OCI-LY1 (cell line): ENCODE data around the gene LPAR1.

Experiments used
- H2AFZ ChIP-seq: fragments of 200-600 bp; sonication (generic), shearing (Covaris generic); 2 replicates; pipeline ENCODE4 v1.6.0; 2014; ENCODE audit warnings: antibody characterized with exemption, mild to moderate bottlenecking, low read length
- H3F3A ChIP-seq: fragments of 200-600 bp; sonication (generic), shearing (Covaris generic); 2 replicates; pipeline ENCODE4 v1.6.0; 2014; ENCODE audit warnings: mild to moderate bottlenecking, antibody characterized with exemption, low read length, moderate library complexity; ENCODE audit not compliant: insufficient read depth
- H3K27ac ChIP-seq: fragments of 200-600 bp; sonication (generic); 2 replicates; pipeline ENCODE4 v1.5.1; 2014; ENCODE audit warnings: low read length, mixed run types, mild to moderate bottlenecking, low read depth; ENCODE audit not compliant: poor library complexity, severe bottlenecking
- H3K27me3 ChIP-seq: fragments of 200-600 bp; sonication (generic); 2 replicates; pipeline ENCODE4 v1.6.0; 2014; ENCODE audit warnings: antibody characterized with exemption, mild to moderate bottlenecking, low read length, moderate library complexity; ENCODE audit not compliant: insufficient read depth
- H3K36me3 ChIP-seq: fragments of 200-600 bp; sonication (generic); 2 replicates; pipeline ENCODE4 v1.6.1; 2014; ENCODE audit warnings: mild to moderate bottlenecking, antibody characterized with exemption, low read length, moderate library complexity, mixed read lengths; ENCODE audit not compliant: insufficient read depth
- H3K4me1 ChIP-seq: fragments of 200-600 bp; sonication (generic); 2 replicates; pipeline ENCODE4 v1.5.1; 2014; ENCODE audit warnings: mild to moderate bottlenecking, low read length, moderate library complexity; ENCODE audit not compliant: insufficient read depth, severe bottlenecking
- H3K4me2 ChIP-seq: fragments of 200-600 bp; sonication (generic), shearing (Covaris generic); 2 replicates; pipeline ENCODE4 v1.6.1; 2014; ENCODE audit warnings: low read length
- H3K4me3 ChIP-seq: fragments of 200-600 bp; sonication (generic); 2 replicates; pipeline ENCODE4 v1.5.1; 2014; ENCODE audit warnings: low read length, low read depth, mild to moderate bottlenecking, mixed read lengths; ENCODE audit not compliant: poor library complexity, severe bottlenecking
- H3K79me2 ChIP-seq: fragments of 200-600 bp; shearing (Covaris generic); 2 replicates; pipeline ENCODE4 v1.6.1; 2016; ENCODE audit warnings: mixed run types, low read length, mixed read lengths; ENCODE audit not compliant: insufficient read depth
- H3K9ac ChIP-seq: fragments of 200-600 bp; sonication (generic), shearing (Covaris generic); 2 replicates; pipeline ENCODE4 v1.6.1; 2014; ENCODE audit warnings: mild to moderate bottlenecking, low read length, mixed read lengths
- H3K9me2 ChIP-seq: fragments of 200-600 bp; sonication (generic), shearing (Covaris generic); 2 replicates; pipeline ENCODE4 v1.6.1; 2014; ENCODE audit warnings: low read depth, mild to moderate bottlenecking, low read length, mixed read lengths
- H3K9me3 ChIP-seq: fragments of 200-600 bp; shearing (Covaris generic); 2 replicates; pipeline ENCODE4 v1.6.1; 2014; ENCODE audit warnings: low read length, mixed read lengths
- H4K20me1 ChIP-seq: fragments of 200-600 bp; sonication (generic), shearing (Covaris generic); 2 replicates; pipeline ENCODE4 v1.6.0; 2016; ENCODE audit warnings: mild to moderate bottlenecking, low read length; ENCODE audit not compliant: insufficient read depth
- EZH2 ChIP-seq: fragments of 200-600 bp; sonication (generic), shearing (Covaris generic); IDR thresholded peaks from 2 replicates; pipeline ENCODE4 v1.8.0; 2017; ENCODE audit warnings: borderline replicate concordance, mixed run types, mild to moderate bottlenecking, antibody characterized with exemption, low read length, moderate library complexity, mixed read lengths
- TF ChIP-seq, protein P1 (sequence below): fragments of 200-600 bp; sonication (generic), shearing (Covaris generic); IDR thresholded peaks from 2 replicates; pipeline ENCODE4 v1.5.1; 2017; ENCODE audit warnings: mild to moderate bottlenecking, antibody characterized with exemption, low read length, moderate library complexity, mixed read lengths

LPAR1 gene

DNA sequence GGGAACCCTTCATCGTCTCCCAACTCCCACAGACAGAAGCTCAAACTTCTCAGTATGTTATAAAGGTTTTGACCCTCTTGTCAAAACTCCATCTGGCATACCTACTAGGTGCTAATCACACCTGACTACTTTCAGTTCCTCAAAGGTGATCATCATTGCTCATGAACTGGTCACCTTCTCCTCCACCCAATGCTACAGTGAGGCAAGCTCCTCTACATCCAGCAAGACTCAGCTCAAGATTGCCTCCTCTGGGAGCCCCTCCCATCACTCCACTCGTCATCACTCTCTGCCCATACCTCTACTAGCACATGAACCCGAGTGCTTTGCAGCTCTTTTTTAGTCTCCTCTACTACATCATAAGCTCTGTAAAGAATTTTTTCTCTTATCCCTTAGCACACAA, 102.4 kb downstream of the LPAR1 start:
- Histone ChIP-seq H3K27ac (no peak overlapping the region), H2AFZ (no peak overlapping the region), H3K79me2 (no peaks in the 10 kb centered on the region), H3K4me1 (no peaks in the 10 kb centered on the region), H3K9me3 (no peaks in the 10 kb centered on the region), H3K4me3 (no peak overlapping the region), H3K36me3 (no peaks in the 10 kb centered on the region), H4K20me1 (no peaks in the 10 kb centered on the region), H3K27me3 (no peaks in the 10 kb centered on the region), H3K9me2 (no peaks in the 10 kb centered on the region), H3K4me2 (no peak overlapping the region), H3F3A (no peaks in the 10 kb centered on the region), H3K9ac (no peak overlapping the region)
- TF ChIP-seq EZH2 = no peak
- TF ChIP-seq, protein P1, sequence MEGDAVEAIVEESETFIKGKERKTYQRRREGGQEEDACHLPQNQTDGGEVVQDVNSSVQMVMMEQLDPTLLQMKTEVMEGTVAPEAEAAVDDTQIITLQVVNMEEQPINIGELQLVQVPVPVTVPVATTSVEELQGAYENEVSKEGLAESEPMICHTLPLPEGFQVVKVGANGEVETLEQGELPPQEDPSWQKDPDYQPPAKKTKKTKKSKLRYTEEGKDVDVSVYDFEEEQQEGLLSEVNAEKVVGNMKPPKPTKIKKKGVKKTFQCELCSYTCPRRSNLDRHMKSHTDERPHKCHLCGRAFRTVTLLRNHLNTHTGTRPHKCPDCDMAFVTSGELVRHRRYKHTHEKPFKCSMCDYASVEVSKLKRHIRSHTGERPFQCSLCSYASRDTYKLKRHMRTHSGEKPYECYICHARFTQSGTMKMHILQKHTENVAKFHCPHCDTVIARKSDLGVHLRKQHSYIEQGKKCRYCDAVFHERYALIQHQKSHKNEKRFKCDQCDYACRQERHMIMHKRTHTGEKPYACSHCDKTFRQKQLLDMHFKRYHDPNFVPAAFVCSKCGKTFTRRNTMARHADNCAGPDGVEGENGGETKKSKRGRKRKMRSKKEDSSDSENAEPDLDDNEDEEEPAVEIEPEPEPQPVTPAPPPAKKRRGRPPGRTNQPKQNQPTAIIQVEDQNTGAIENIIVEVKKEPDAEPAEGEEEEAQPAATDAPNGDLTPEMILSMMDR = no peak

DNA sequence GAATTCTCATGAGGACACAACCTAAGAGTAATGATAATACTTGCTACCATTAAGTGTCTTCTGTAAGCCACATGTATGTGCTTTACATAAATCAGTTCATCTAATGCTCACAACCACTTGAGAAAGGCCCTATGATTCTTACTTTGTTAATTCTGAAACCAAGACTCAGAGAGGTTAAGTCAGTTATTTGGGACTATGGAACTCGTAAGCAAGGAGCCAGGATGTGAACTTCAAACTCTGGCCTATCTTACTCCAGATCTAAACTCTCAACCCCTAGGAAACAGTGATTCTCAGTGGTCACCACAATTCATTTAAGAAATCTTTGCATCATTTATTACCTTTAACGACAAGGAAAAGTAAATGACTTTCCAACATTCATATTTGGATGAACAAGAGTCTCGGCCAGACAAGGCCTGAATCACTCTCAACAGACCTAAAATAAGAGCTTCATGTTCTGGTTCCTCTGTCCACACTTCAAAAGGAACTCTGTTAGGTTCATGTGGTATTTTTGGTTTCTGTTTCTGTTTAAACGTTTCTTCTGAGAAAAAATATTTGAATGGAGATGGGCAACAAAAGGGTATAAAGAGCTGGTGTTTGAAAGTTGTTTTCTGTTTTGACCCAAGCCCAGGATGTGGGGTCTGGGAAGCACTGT, 104.8 kb downstream of the LPAR1 start:
- Histone ChIP-seq H3K27ac (no peak overlapping the region), H4K20me1 (no peaks in the 10 kb centered on the region), H3K4me3 (no peak overlapping the region), H3K79me2 (no peaks in the 10 kb centered on the region), H3F3A (no peaks in the 10 kb centered on the region), H3K4me1 (no peaks in the 10 kb centered on the region), H3K9me3 (no peaks in the 10 kb centered on the region), H3K36me3 (no peaks in the 10 kb centered on the region), H3K27me3 (no peaks in the 10 kb centered on the region), H2AFZ (no peak overlapping the region), H3K4me2 (no peak overlapping the region), H3K9me2 (no peaks in the 10 kb centered on the region), H3K9ac (no peak overlapping the region)
- TF ChIP-seq EZH2 = no peak
- TF ChIP-seq, protein P1 = no peak

DNA sequence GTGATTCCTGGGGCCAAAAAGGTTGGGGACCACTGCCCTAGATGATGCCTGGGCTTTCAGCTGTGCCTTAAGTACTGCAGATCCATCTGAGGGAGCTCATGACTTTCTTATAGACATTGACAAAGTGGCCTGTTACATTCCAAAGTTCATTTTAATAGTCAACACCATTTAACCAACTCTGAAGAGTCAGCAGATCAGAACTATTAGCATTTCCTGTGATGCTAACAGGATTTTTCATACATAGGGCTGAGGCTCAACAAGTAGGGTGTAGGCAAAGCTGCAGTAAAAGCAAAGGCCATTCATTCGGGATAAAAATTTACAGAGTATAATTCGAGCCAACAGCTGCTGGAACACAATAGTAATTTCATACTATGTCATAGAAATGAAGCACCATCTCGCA, 105.4 kb downstream of the LPAR1 start:
- H3K79me2 ChIP-seq = no peaks in the 10 kb centered on the region
- TF ChIP-seq, protein P1 = no peak
- TF ChIP-seq EZH2 = no peak
- no peaks in the 10 kb centered on the region for H3K36me3 ChIP-seq
- H4K20me1 ChIP-seq = no peaks in the 10 kb centered on the region
- no peak overlapping the region for H3K9ac ChIP-seq
- H3F3A ChIP-seq = no peaks in the 10 kb centered on the region
- H3K9me3 ChIP-seq = no peaks in the 10 kb centered on the region
- no peaks in the 10 kb centered on the region for H3K27me3 ChIP-seq
- no peak overlapping the region for H2AFZ ChIP-seq
- H3K4me2 ChIP-seq = no peak overlapping the region
- no peaks in the 10 kb centered on the region for H3K9me2 ChIP-seq
- H3K27ac ChIP-seq = no peak overlapping the region
- H3K4me3 ChIP-seq = no peak overlapping the region
- no peaks in the 10 kb centered on the region for H3K4me1 ChIP-seq
